Breast epithelium (tissue), 4 donors: ENCODE results near the gene APC. TPM values are rescaled to one million over a fixed set of nuclear protein-coding genes. Genes with fewer than 3 reads are reported as not detected.

Experiments
- DNase-seq, 2 donors: peaks; one replicate each; pipeline ENCODE4 v3.0.0-alpha.2; 2019; ENCODE audit warnings: low spot score in 2 of 2
- H3K27ac ChIP-seq, 2 donors: fragments of 200-600 bp; sonication (generic) in 1 of 2; one replicate each; pipeline ENCODE4 v1.5.1; 2016 to 2019; ENCODE audit warnings: mild to moderate bottlenecking in 1 of 2
- H3K27me3 ChIP-seq, 2 donors: fragments of 200-600 bp; sonication (generic) in 1 of 2; one replicate each; pipeline versions ENCODE4 v1.5.1 to v1.6.0; 2017 to 2019; ENCODE audit warnings: control low read depth in 1 of 2, mild to moderate bottlenecking in 1 of 2
- H3K36me3 ChIP-seq: fragments of 200-600 bp; one replicate; pipeline ENCODE4 v1.5.1; 2019
- H3K4me1 ChIP-seq, 2 donors: fragments of 200-600 bp; sonication (generic); one replicate each; pipeline ENCODE4 v1.5.1; 2016 to 2019; ENCODE audit warnings: control low read depth in 1 of 2
- H3K4me3 ChIP-seq, 3 donors: fragments of 200-600 bp; sonication (generic); 1 replicate in 2 of 3; 2 replicates in 1 of 3; pipeline ENCODE4 v1.5.1; 2016 to 2019; ENCODE audit warnings: mild to moderate bottlenecking in 3 of 3, moderate library complexity in 2 of 3
- H3K9me3 ChIP-seq, 2 donors: fragments of 200-600 bp; sonication (generic) in 1 of 2; one replicate each; pipeline ENCODE4 v1.5.1; 2016 to 2019; ENCODE audit warnings: control low read depth in 1 of 2
- CTCF ChIP-seq, 3 donors: fragments of 450-650 bp; IDR thresholded peaks; one replicate each; pipeline ENCODE4 v1.5.1; 2016 to 2017; ENCODE audit warnings: antibody characterized with exemption in 3 of 3, mild to moderate bottlenecking in 3 of 3, moderate library complexity in 3 of 3
- POLR2A ChIP-seq: fragments of 450-650 bp; IDR thresholded peaks from one replicate; pipeline ENCODE4 v1.6.1; 2016; ENCODE audit warnings: antibody characterized with exemption, mild to moderate bottlenecking, moderate library complexity
- POLR2AphosphoS5 ChIP-seq, 3 donors: sonication (generic); formaldehyde crosslinking; IDR thresholded peaks; one replicate each; pipeline ENCODE4 v1.6.1; 2017; ENCODE audit warnings: antibody characterized with exemption in 3 of 3
- intact Hi-C: fragments of 100-400 bp; cut with DNase I; formaldehyde crosslinking; loops from one replicate; pipeline ENCODE4 v1.15.1; 2023; ENCODE audit warnings: low total_unique reads
- total RNA-seq, 3 donors: library from RNA; depleted of rRNA; stranded (reverse); fragments of >200 nt; gene quantifications; one replicate each; pipeline ENCODE4 v1.1.0, GENCODE V29; 2016

APC gene
- total RNA-seq, 3 donors from 2014 or later = 51.5 to 73.9 (median 65.1) TPM

- Histone ChIP-seq H3K27me3 (no peaks in the 10 kb centered on the region), H3K36me3 (peaks cover 10% of the 10 kb centered on the region), H3K9me3 (no peaks in the 10 kb centered on the region)
Observed at GRCh38 chr5:112800891-112801290, 63.2 kb downstream of the APC start.

GRCh38 chr5:112811023-112811422 is 73.3 kb downstream of the APC start:
- Histone ChIP-seq H3K27me3 (no peaks in the 10 kb centered on the region), H3K9me3 (no peaks in the 10 kb centered on the region), H3K27ac (no peak overlapping the region), H3K4me3 (no peak overlapping the region), H3K4me1 (no peaks in the 10 kb centered on the region), H3K36me3 (no peaks in the 10 kb centered on the region)
- intact Hi-C loops = no loop called here
- no peak for TF ChIP-seq POLR2AphosphoS5 (IDR thresholded peaks at IDR 0.05)
- TF ChIP-seq CTCF (IDR thresholded peaks at IDR 0.05) = no peak
- TF ChIP-seq POLR2A = no peak
- DNase-seq = no peak

More at GRCh38 chr5:112800891-112801290, 63.2 kb downstream of the APC start:
- Histone ChIP-seq H3K4me3 (no peak overlapping the region), H3K4me1 (no peaks in the 10 kb centered on the region), H3K27ac (no peak overlapping the region)
- TF ChIP-seq CTCF (IDR thresholded peaks at IDR 0.05) = no peak
- no peak for TF ChIP-seq POLR2AphosphoS5 (IDR thresholded peaks at IDR 0.05)
- TF ChIP-seq POLR2A = no peak
- intact Hi-C loops = no loop called here
- no peak for DNase-seq

- DNase-seq = no peak
- Histone ChIP-seq H3K9me3 (no peaks in the 10 kb centered on the region), H3K36me3 (no peaks in the 10 kb centered on the region), H3K27me3 (no peaks in the 10 kb centered on the region), H3K4me3 (no peak overlapping the region), H3K27ac (no peak overlapping the region), H3K4me1 (no peaks in the 10 kb centered on the region)
- TF ChIP-seq CTCF (IDR thresholded peaks at IDR 0.05) (no peak), POLR2A (no peak), POLR2AphosphoS5 (IDR thresholded peaks at IDR 0.05) (no peak)
- intact Hi-C loops = no loop called here
Observed at GRCh38 chr5:112812549-112812948, 74.9 kb downstream of the APC start.

GRCh38 chr5:112820246-112820645 is 82.6 kb downstream of the APC start:
- Histone ChIP-seq H3K4me1 (no peaks in the 10 kb centered on the region), H3K4me3 (no peak overlapping the region), H3K27me3 (no peaks in the 10 kb centered on the region), H3K36me3 (no peaks in the 10 kb centered on the region), H3K9me3 (no peaks in the 10 kb centered on the region), H3K27ac (no peak overlapping the region)
- intact Hi-C loops = no loop called here
- TF ChIP-seq POLR2AphosphoS5 (IDR thresholded peaks at IDR 0.05) (no peak), CTCF (IDR thresholded peaks at IDR 0.05) (no peak), POLR2A (no peak)
- no peak for DNase-seq

GRCh38 chr5:112822456-112822855 is 84.8 kb downstream of the APC start:
- Histone ChIP-seq H3K4me3 (no peak overlapping the region), H3K27me3 (no peaks in the 10 kb centered on the region), H3K36me3 (no peaks in the 10 kb centered on the region), H3K27ac (no peak overlapping the region), H3K4me1 (no peaks in the 10 kb centered on the region), H3K9me3 (no peaks in the 10 kb centered on the region)
- no peak for TF ChIP-seq POLR2AphosphoS5 (IDR thresholded peaks at IDR 0.05)
- no peak for TF ChIP-seq POLR2A
- no peak for TF ChIP-seq CTCF (IDR thresholded peaks at IDR 0.05)
- DNase-seq = no peak
- intact Hi-C loops = no loop called here
